GM21717 (cell line): Measurements from ENCODE around the gene ANGPTL5.
"Not testable (repeated sequence)": the region's sequence is repeated elsewhere in the genome, so short reads cannot be mapped to it uniquely, and the experiment has no call there.

ENCODE experiments used
- ATAC-seq: cut with Tn5 transposase; IDR thresholded peaks from one replicate; pipeline ENCODE4 v1.9.1; 2021; ENCODE audit warnings: mild to moderate bottlenecking, moderate library complexity; ENCODE audit not compliant: unreplicated experiment

ANGPTL5 gene

DNA sequence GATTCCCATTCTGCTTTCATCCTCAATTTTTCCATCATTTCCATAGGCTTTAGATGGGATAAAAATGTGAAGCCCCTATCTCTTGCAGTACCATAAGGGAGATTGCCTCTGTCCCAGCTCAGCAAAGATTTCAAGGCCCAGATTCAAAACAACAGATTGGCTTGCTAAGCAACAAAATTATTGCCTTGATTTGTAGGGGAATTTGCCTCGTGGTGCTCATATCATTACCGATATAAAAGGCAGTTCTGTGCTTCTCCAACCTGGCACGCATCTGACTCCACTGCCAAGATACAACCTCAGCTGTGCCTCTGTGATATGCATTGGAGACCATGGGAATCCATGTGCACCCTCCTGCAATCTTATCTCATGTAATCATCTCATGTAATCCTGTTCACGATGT lies 26.6 kb downstream of the ANGPTL5 start:
- ATAC-seq, result no peak

GRCh38 chr11:101885631-101886030 lies 30.7 kb downstream of the ANGPTL5 start:
- ATAC-seq, result no peak

DNA sequence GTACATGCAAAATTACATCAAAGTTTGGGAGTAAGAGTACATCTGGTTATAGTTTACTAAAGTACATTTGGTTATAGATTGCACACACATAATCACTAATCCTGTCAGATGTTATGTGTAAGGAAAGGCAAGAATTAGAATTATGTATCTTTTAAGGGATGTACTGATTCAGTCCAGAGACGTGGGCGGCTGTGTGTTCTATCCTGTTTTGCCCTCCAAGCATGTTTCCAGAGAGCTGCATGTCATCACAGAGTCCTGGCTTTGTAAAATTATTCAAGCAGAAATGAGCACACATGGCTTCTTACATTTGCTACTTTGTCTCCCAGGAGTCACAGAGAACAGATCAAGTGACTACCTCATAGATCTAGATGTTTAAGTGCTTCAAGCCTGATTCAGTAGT lies 34.7 kb downstream of the ANGPTL5 start:
- no peak for ATAC-seq

- ATAC-seq, result no peak
Observed at GRCh38 chr11:101880222-101880621, 36.1 kb downstream of the ANGPTL5 start.

GRCh38 chr11:101872171-101872882 lies 44.0 kb downstream of the ANGPTL5 start:
- no peak for ATAC-seq

- no peak for ATAC-seq
Observed at GRCh38 chr11:101870510-101870909, 45.8 kb downstream of the ANGPTL5 start.

DNA sequence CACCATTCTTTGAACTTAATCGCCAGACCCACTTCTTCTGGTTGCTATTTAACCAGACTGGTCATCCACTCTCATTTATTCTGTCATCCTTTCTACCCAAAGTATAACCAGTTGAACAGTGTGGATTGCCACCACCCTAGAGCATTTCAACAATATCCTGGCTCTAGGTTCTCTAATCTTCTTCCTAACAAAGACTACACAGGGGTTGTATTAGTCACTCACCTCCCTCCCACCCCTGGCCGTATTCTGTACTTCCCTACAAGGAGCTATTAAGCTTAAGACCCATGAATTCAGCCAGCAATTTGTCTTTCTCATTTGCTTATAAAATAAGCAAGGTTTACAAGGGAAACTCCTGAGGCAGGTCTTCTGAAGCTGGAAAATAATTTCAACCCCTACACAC lies 48.4 kb downstream of the ANGPTL5 start:
- no peak for ATAC-seq

- no peak for ATAC-seq
Observed at GRCh38 chr11:101866619-101867491, 49.5 kb downstream of the ANGPTL5 start.

GRCh38 chr11:101864098-101864497 lies 52.2 kb downstream of the ANGPTL5 start:
- no peak for ATAC-seq

GRCh38 chr11:101863361-101863760 lies 53.0 kb downstream of the ANGPTL5 start:
- no peak for ATAC-seq

- ATAC-seq, result no peak
Observed at GRCh38 chr11:101862391-101863233, 53.7 kb downstream of the ANGPTL5 start.

DNA sequence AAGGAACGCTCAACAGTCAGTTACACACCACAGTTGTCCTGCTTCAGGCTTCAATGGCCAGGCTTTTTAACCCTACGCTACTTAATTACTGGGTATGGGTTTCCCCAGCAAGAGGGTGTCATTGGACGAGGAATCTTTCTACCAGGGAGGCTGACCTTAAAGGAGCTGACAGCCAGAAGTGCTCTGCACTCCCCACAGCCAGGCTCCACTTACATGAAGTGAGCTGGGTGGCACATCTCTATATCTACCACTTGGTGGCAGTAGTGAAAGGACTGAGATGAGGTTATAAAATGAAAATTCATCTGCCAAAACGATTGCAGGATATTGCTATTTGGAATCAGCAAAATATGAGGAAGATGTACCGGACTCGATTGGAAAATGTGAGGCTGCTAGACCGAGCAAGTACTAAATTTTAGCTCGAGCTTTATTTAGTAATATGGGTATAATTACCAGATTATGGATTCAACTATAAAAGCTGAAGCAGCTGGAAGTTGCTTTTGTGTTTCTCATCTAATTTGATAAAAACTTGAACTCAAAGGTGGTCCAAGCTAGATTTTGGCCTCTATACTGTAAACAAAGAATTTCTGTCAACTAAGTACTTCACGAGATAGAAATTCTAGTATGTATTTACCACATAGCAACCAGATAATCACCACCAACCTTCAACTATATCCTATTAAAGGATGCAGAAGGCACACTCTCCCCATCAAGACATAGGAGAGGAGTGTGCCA lies 55.5 kb downstream of the ANGPTL5 start:
- ATAC-seq, result peak; percentile 94

DNA sequence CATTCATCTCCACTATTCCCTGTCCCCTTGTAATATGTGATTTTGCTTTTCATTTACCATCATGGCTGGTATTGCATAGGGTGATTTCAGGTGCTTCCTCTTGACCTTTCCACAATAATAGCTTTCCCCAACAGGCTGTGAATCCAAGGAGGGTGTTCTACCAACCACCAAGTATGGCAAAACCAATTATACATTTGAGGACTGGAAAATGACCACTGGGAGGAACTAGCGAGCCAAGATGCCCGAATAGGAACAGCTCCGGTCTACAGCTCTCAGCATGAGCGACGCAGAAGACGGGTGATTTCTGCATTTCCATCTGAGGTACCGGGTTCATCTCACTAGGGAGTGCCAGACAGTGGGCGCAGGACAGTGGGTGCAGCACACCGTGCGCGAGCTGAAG lies 64.1 kb downstream of the ANGPTL5 start:
- not testable (repeated sequence) for ATAC-seq

DNA sequence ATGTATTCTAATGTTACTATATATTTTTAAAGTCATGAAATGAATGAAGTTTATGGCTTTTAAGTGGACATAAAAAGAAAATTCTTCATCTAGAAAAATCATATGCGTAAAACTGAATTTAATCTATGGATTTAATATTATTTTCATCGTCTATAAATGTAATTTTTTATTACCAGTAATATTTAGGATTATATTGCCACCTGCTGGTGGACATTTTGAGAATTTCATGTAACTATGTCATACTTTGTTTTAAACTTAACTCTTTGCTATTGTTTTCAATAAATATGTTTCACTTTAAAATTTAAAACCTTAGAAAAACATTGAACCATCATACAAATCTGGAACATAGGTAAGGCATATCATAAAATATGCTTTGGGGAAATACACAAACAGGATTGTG lies 68.1 kb downstream of the ANGPTL5 start:
- no peak for ATAC-seq

- ATAC-seq, result no peak
Observed at GRCh38 chr11:101844608-101845007, 71.7 kb downstream of the ANGPTL5 start.

DNA sequence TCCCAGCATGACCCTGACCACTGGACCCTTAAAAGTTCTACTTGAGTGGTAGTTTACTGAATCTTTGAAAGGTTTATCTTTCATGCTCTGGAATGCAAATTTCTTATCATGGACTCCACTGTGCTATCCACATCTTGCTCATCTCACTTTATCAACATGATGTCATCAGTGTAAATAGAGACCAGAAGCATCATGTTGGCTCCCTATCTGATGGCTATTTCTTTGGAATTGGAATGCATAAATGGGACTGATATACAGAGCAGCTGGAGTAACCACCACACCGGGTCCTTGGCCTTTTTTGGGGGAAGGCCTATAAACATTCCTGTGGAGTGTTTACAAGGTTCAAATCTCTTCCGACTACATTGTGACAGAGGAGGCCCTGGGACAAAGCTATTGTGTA lies 75.6 kb downstream of the ANGPTL5 start:
- ATAC-seq, result no peak
